ENCODE measurements around the gene TMEM161A. TPM values are rescaled to one million over a fixed set of nuclear protein-coding genes. Genes with fewer than 3 reads are reported as not detected.
"Not testable (repeated sequence)": the region's sequence is repeated elsewhere in the genome, so short reads cannot be mapped to it uniquely, and the experiment has no call there.

TMEM161A gene
- total RNA-seq, 2 experiments from 2014 or later: 17.8 to 18.9 TPM

DNA sequence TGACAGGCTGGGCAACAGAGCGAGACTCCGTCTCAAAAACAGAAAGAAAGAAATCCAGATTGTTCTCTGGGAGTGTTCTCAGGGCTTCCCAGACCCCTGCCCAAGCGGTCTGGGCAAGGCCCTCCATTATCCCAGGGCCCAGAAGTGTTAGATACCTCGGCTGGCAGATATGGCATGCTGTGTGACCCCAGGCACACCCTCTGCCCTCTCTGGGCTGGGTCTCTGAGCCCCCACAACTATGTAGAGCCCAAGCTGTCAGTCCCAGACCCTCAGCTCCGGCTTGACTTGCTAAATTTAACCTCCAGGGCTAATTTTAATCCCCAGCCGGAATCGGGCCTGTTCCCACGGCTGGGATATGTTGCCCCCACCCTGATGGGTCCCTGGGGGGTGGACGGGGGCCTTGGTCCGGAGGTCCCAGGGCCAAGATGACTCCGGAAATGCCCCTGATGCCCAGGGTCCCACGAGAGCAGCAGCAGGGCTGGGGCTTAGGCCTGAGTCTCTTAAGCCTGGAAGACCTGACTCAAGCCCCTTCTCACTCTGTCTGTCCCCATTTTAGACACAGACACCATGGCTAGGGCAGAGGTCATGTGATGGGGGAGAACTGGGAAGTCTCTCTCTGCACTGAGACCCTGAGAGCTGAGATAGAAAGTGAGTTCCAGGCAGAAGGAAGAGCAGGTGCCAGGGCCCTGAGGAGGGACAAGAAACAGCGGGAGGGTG, 14.5 kb upstream of the TMEM161A start:
- no peak for DNase-seq
- intact Hi-C loops (cut with micrococcal nuclease): no loop called here
- H3K9me3 Mint-ChIP-seq: no peaks in the 10 kb centered on the region
- peaks cover 8% of the 10 kb centered on the region for H3K36me3 Mint-ChIP-seq
- no peak overlapping the region for H3K27ac Mint-ChIP-seq
- ChIA-PET CTCF (interaction anchor here (0.7 to 1.5 kb wide), 2 partner anchors 20 to 22 kb away, joined by 3 to 6 read pairs; no protein-coding TSS in a partner anchor), POLR2A (no interaction called here)
- no peaks in the 10 kb centered on the region for H3K4me1 Mint-ChIP-seq (ENCODE audit: low read depth)
- H3K27me3 Mint-ChIP-seq: no peaks in the 10 kb centered on the region
- H3K4me3 Mint-ChIP-seq: no peak overlapping the region

DNA sequence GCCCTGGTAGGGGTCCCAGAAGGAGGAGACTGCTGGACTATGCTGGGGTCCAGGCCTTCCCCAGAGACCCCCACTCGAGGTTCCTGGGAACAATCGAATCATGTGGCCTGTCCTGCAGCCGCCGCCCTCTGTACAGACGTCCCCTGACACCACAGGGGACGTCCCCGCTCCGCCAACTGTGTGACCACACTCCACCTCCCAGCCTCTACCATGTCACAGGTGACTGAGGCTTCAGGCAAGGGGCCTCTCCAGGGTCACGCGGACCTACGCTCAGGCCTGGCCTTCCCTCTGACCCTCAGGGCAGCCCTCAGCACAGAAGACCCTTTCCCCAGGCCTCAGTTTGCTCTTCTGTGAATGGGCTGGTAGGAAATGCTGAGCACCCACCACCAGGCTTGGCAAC, 13.1 kb upstream of the TMEM161A start:
- CTCF ChIA-PET: no interaction called here
- Mint-ChIP-seq H3K27me3 (no peaks in the 10 kb centered on the region), H3K4me3 (no peak overlapping the region), H3K4me1 (ENCODE audit: low read depth) (no peaks in the 10 kb centered on the region), H3K27ac (no peak overlapping the region), H3K9me3 (no peaks in the 10 kb centered on the region), H3K36me3 (peaks cover 11% of the 10 kb centered on the region)
- intact Hi-C loops (cut with micrococcal nuclease): no loop called here
- DNase-seq: no peak
- POLR2A ChIA-PET: no interaction called here

- Mint-ChIP-seq H3K9me3 (no peaks in the 10 kb centered on the region), H3K27me3 (no peaks in the 10 kb centered on the region), H3K27ac (no peak overlapping the region), H3K36me3 (peaks cover 4% of the 10 kb centered on the region), H3K4me3 (no peak overlapping the region), H3K4me1 (ENCODE audit: low read depth) (no peaks in the 10 kb centered on the region)
- CTCF ChIA-PET: interaction anchor here (0.6 to 1.1 kb wide), 2 partner anchors 25 to 650 kb away, joined by 3 read pairs; no protein-coding TSS in a partner anchor
- intact Hi-C loops (cut with micrococcal nuclease): no loop called here
- POLR2A ChIA-PET: no interaction called here
- DNase-seq: no peak
Measured at GRCh38 chr19:19149435-19149834, 11.2 kb upstream of the TMEM161A start.

GRCh38 chr19:19148504-19148903, 10.2 kb upstream of the TMEM161A start:
- CTCF ChIA-PET: interaction anchor here (1.5 to 4.1 kb wide), 3 partner anchors 8 to 342 kb away, joined by 4 to 33 read pairs (median 17); no protein-coding TSS in a partner anchor
- H3K4me1 Mint-ChIP-seq (ENCODE audit: low read depth); H3K27ac Mint-ChIP-seq; H3K27me3 Mint-ChIP-seq; intact Hi-C loops (cut with micrococcal nuclease); H3K36me3 Mint-ChIP-seq; POLR2A ChIA-PET; DNase-seq; H3K4me3 Mint-ChIP-seq; H3K9me3 Mint-ChIP-seq: not testable (repeated sequence)

DNA sequence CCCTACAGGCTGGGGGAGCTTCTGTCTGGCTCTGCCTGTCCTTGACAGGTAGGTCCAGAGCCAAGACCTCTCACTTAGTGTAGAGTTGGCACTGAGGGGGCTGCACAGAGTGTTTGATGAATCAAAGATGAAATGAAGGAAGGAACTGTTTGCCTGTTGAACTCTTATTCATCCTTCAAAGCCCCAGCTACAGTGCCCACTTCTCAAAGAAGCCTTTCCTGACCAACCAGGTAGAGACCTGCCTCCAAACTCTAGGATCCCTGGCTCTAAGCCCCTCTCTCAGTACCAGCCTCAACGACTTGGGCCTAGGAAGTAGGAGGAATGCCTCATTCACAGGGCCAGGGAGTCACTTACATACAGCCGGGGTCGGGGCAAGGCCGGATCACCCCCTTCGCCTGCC, 9.1 kb upstream of the TMEM161A start:
- Mint-ChIP-seq H3K36me3 (peaks cover 4% of the 10 kb centered on the region), H3K27me3 (no peaks in the 10 kb centered on the region), H3K4me3 (no peak overlapping the region), H3K27ac (no peak overlapping the region), H3K9me3 (no peaks in the 10 kb centered on the region), H3K4me1 (ENCODE audit: low read depth) (no peaks in the 10 kb centered on the region)
- intact Hi-C loops (cut with micrococcal nuclease): no loop called here
- ChIA-PET CTCF (interaction anchor here (0.6 to 4.1 kb wide), 5 partner anchors 9 to 344 kb away, joined by 4 to 33 read pairs (median 4); no protein-coding TSS in a partner anchor), POLR2A (no interaction called here)
- DNase-seq: no peak

- ChIA-PET CTCF (interaction anchor here (0.6 to 4.1 kb wide), 7 partner anchors 9 to 168 kb away, joined by 3 to 33 read pairs (median 5); partner anchors contain the start of gene MEF2B), POLR2A (no interaction called here)
- no peak for DNase-seq
- peaks cover 4% of the 10 kb centered on the region for H3K36me3 Mint-ChIP-seq
- no peaks in the 10 kb centered on the region for H3K4me1 Mint-ChIP-seq (ENCODE audit: low read depth)
- no peak overlapping the region for H3K27ac Mint-ChIP-seq
- no peak overlapping the region for H3K4me3 Mint-ChIP-seq
- H3K9me3 Mint-ChIP-seq: no peaks in the 10 kb centered on the region
- intact Hi-C loops (cut with micrococcal nuclease): loop anchor here (1.0 kb wide), 3 partner anchors 28 to 214 kb away; no protein-coding TSS in a partner anchor
- H3K27me3 Mint-ChIP-seq: no peaks in the 10 kb centered on the region
Measured at GRCh38 chr19:19146865-19147264, 8.6 kb upstream of the TMEM161A start.

DNA sequence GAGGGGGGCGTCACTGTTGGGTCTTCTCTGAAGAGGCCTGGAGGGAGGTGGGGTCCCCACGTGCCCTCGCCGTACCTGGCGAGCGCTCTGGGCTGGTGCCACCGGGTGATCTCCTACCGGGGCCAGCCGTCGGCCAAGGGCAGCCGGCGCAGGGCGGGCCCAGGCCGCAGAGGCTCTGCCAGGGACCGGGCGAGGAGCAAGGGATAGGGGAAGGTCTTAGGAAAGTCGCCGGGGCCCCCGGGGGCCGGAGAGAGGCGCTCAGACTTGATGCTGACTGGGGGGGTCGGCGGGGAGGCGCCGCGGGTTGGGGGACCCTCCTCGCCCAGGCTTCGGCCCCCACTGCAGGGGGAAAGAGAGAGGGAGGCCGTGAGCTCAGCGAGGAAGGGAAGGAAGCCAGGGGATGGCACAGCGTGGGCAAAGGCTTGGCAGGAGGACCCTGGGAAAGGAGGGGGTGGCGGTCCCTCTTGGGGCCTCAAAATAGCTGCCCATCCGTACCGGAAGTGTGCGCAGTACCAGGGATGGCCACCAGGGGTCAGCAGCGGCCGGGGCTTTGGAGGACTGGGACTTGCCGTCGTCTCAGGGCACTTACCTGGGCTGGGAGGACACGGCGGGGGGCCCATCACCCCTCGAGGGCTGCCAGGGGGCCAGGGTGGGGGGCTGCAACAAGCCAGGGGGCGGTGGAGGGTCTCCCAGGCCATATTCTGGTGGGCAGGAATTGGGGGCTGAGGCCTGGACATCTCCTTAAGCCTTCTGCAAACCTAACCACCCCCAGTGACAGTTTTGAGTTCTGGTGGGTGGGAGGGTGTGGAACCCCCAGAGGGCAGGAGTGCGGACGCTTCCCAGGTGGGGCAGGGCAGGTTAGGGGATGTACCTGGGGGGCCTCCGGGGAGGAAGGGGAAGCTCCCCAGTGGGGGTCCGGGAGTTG, 7.7 kb upstream of the TMEM161A start:
- H3K9me3 Mint-ChIP-seq: no peaks in the 10 kb centered on the region
- CTCF ChIA-PET: interaction anchor here (0.5 to 4.1 kb wide), 18 partner anchors 10 to 216 kb away, joined by 3 to 33 read pairs (median 4); partner anchors contain the start of gene MEF2B
- POLR2A ChIA-PET: no interaction called here
- H3K4me3 Mint-ChIP-seq: no peak overlapping the region
- peaks cover 4% of the 10 kb centered on the region for H3K36me3 Mint-ChIP-seq
- H3K4me1 Mint-ChIP-seq (ENCODE audit: low read depth): no peaks in the 10 kb centered on the region
- no peaks in the 10 kb centered on the region for H3K27me3 Mint-ChIP-seq
- no peak overlapping the region for H3K27ac Mint-ChIP-seq
- intact Hi-C loops (cut with micrococcal nuclease): loop anchor here (1.0 kb wide), 3 partner anchors 29 to 215 kb away; no protein-coding TSS in a partner anchor
- peak; percentile 91 for DNase-seq

DNA sequence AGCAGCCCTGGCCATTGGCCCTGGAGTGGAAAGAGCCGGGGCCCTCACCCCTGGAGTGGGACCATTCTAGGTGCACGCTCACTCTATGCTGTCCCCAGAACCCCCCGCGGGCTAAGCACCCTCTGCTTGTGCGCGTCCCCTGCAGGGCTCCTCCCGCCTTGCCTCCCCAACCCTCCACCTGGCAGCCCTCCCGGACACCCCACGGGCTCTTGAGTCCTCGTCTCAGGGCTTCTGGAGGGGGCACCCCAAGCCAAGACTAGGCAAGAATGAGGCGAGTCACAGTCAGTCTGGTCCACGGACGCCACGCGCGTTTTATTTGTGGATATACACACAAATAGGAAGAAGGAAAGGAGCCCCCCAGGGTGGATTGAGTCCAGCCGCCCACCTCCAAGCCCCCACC, 7.0 kb upstream of the TMEM161A start:
- no peak overlapping the region for H3K4me3 Mint-ChIP-seq
- DNase-seq: no peak
- H3K27me3 Mint-ChIP-seq: no peaks in the 10 kb centered on the region
- ChIA-PET POLR2A (no interaction called here), CTCF (interaction anchor here (0.5 to 4.1 kb wide), 19 partner anchors 9 to 217 kb away, joined by 3 to 33 read pairs (median 4); partner anchors contain the start of gene MEF2B)
- H3K9me3 Mint-ChIP-seq: no peaks in the 10 kb centered on the region
- H3K27ac Mint-ChIP-seq: no peak overlapping the region
- H3K36me3 Mint-ChIP-seq: peaks cover 4% of the 10 kb centered on the region
- H3K4me1 Mint-ChIP-seq (ENCODE audit: low read depth): no peaks in the 10 kb centered on the region
- intact Hi-C loops (cut with micrococcal nuclease): no loop called here

DNA sequence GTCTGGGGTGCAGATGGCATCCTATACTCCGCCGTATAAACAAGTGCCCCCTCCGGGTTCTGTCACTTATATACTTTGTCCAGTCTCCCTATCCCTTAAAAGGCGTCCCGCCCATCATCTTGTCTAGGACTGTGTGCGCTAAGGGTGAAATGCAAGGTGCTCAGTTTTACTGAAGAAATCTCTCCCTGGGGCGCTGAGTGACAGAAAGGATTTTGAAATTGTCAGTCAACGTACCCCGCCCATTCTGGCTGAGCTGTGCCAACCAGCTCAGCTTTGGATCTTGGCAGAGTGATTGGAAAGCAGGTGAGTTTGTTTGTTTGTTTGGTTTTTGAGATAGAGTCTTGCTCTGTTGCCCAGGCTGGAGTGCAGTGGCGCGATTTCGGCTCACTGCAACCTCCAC, 4.1 kb upstream of the TMEM161A start:
- Mint-ChIP-seq H3K36me3 (peaks cover under 1% of the 10 kb centered on the region), H3K4me1 (ENCODE audit: low read depth) (peaks cover 19% of the 10 kb centered on the region), H3K4me3 (no peak overlapping the region), H3K27ac (no peak overlapping the region), H3K9me3 (peaks cover 2% of the 10 kb centered on the region), H3K27me3 (no peaks in the 10 kb centered on the region)
- no peak for DNase-seq
- intact Hi-C loops (cut with micrococcal nuclease): no loop called here
- POLR2A ChIA-PET: no interaction called here
- CTCF ChIA-PET: no interaction called here

GRCh38 chr19:19140476-19140875, 2.2 kb upstream of the TMEM161A start:
- Mint-ChIP-seq H3K27me3 (no peaks in the 10 kb centered on the region), H3K4me3 (no peak overlapping the region), H3K4me1 (ENCODE audit: low read depth) (peaks cover 24% of the 10 kb centered on the region), H3K9me3 (peaks cover 2% of the 10 kb centered on the region), H3K36me3 (no peaks in the 10 kb centered on the region), H3K27ac (no peak overlapping the region)
- DNase-seq: no peak
- POLR2A ChIA-PET: no interaction called here
- CTCF ChIA-PET: interaction anchor here (0.9 to 2.7 kb wide), 4 partner anchors 77 to 88 kb away, joined by 3 to 17 read pairs (median 4); partner anchors contain the start of gene SLC25A42
- intact Hi-C loops (cut with micrococcal nuclease): no loop called here

- ChIA-PET POLR2A (no interaction called here), CTCF (interaction anchor here (0.9 to 2.7 kb wide), 2 partner anchors 84 to 86 kb away, joined by 3 to 17 read pairs; no protein-coding TSS in a partner anchor)
- H3K4me3 Mint-ChIP-seq: no peak overlapping the region
- DNase-seq: no peak
- H3K9me3 Mint-ChIP-seq: peaks cover 2% of the 10 kb centered on the region
- intact Hi-C loops (cut with micrococcal nuclease): loop anchor here (1.0 to 2.0 kb wide), 3 partner anchors 77 to 221 kb away; partner anchors contain the start of genes COPE, DDX49, MAU2 and SLC25A42
- no peaks in the 10 kb centered on the region for H3K27me3 Mint-ChIP-seq
- no peaks in the 10 kb centered on the region for H3K36me3 Mint-ChIP-seq
- no peak overlapping the region for H3K27ac Mint-ChIP-seq
- peaks cover 28% of the 10 kb centered on the region for H3K4me1 Mint-ChIP-seq (ENCODE audit: low read depth)
Measured at GRCh38 chr19:19139876-19140229, 1.6 kb upstream of the TMEM161A start.

- peaks cover 29% of the 10 kb centered on the region for H3K4me1 Mint-ChIP-seq (ENCODE audit: low read depth)
- H3K36me3 Mint-ChIP-seq: peaks cover 5% of the 10 kb centered on the region
- H3K27ac Mint-ChIP-seq: no peak overlapping the region
- ChIA-PET CTCF (no interaction called here), POLR2A (no interaction called here)
- H3K27me3 Mint-ChIP-seq: no peaks in the 10 kb centered on the region
- H3K9me3 Mint-ChIP-seq: peaks cover 2% of the 10 kb centered on the region
- no peak for DNase-seq
- intact Hi-C loops (cut with micrococcal nuclease): loop anchor here (1.0 to 2.0 kb wide), 4 partner anchors 55 to 183 kb away; partner anchors contain the start of genes BORCS8, MAU2, RFXANK and SLC25A42
- peak overlapping the region; percentile 86 for H3K4me3 Mint-ChIP-seq
Measured at GRCh38 chr19:19137556-19138108, 646 bp downstream of the TMEM161A start.

Data from activated CD4-positive, alpha-beta memory T cell treated with anti-CD3 and anti-CD28 coated beads for 36 hours (primary cell).